ENCODE measurements around the gene BIRC7.

BIRC7 gene

GRCh38 chr20:63224412-63225081 lies 11.2 kb upstream of the BIRC7 start:
- Histone ChIP-seq H3K27ac (ENCODE audit: insufficient read depth, low read length, poor library complexity, severe bottlenecking) (no peak overlapping the region), H3K9me3 (ENCODE audit: control insufficient read depth, low read length) (no peaks in the 10 kb centered on the region), H3K4me3 (ENCODE audit: insufficient read depth, low read depth, low read length, poor library complexity, severe bottlenecking) (no peak overlapping the region), H3K4me1 (ENCODE audit: control insufficient read depth, insufficient read depth, low read length, poor library complexity, severe bottlenecking) (no peaks in the 10 kb centered on the region), H3K36me3 (ENCODE audit: control insufficient read depth, insufficient read depth, low read length) (no peaks in the 10 kb centered on the region), H3K27me3 (replicated peaks; ENCODE audit: control insufficient read depth, insufficient read depth, low read length, poor library complexity, severe bottlenecking) (no peaks in the 10 kb centered on the region)
- DNase-seq = no peak

- Histone ChIP-seq H3K9me3 (ENCODE audit: control insufficient read depth, low read length) (no peaks in the 10 kb centered on the region), H3K4me1 (ENCODE audit: control insufficient read depth, insufficient read depth, low read length, poor library complexity, severe bottlenecking) (no peaks in the 10 kb centered on the region), H3K27me3 (replicated peaks; ENCODE audit: control insufficient read depth, insufficient read depth, low read length, poor library complexity, severe bottlenecking) (no peaks in the 10 kb centered on the region), H3K27ac (ENCODE audit: insufficient read depth, low read length, poor library complexity, severe bottlenecking) (no peak overlapping the region), H3K36me3 (ENCODE audit: control insufficient read depth, insufficient read depth, low read length) (no peaks in the 10 kb centered on the region), H3K4me3 (ENCODE audit: insufficient read depth, low read depth, low read length, poor library complexity, severe bottlenecking) (no peak overlapping the region)
- no peak for DNase-seq
These were observed 10.6 kb upstream of the BIRC7 start for GRCh38 chr20:63225082-63225454.

GRCh38 chr20:63226042-63226943 lies 9.4 kb upstream of the BIRC7 start:
- Histone ChIP-seq H3K4me3 (ENCODE audit: insufficient read depth, low read depth, low read length, poor library complexity, severe bottlenecking) (no peak overlapping the region), H3K36me3 (ENCODE audit: control insufficient read depth, insufficient read depth, low read length) (no peaks in the 10 kb centered on the region), H3K27ac (ENCODE audit: insufficient read depth, low read length, poor library complexity, severe bottlenecking) (no peak overlapping the region), H3K27me3 (replicated peaks; ENCODE audit: control insufficient read depth, insufficient read depth, low read length, poor library complexity, severe bottlenecking) (no peaks in the 10 kb centered on the region), H3K9me3 (ENCODE audit: control insufficient read depth, low read length) (no peaks in the 10 kb centered on the region), H3K4me1 (ENCODE audit: control insufficient read depth, insufficient read depth, low read length, poor library complexity, severe bottlenecking) (no peaks in the 10 kb centered on the region)
- DNase-seq = no peak

GRCh38 chr20:63227260-63227659 lies 8.4 kb upstream of the BIRC7 start:
- H3K4me1 ChIP-seq (ENCODE audit: control insufficient read depth, insufficient read depth, low read length, poor library complexity, severe bottlenecking) = no peaks in the 10 kb centered on the region
- H3K4me3 ChIP-seq (ENCODE audit: insufficient read depth, low read depth, low read length, poor library complexity, severe bottlenecking) = no peak overlapping the region
- no peaks in the 10 kb centered on the region for H3K27me3 ChIP-seq (replicated peaks; ENCODE audit: control insufficient read depth, insufficient read depth, low read length, poor library complexity, severe bottlenecking)
- no peak for DNase-seq
- no peaks in the 10 kb centered on the region for H3K9me3 ChIP-seq (ENCODE audit: control insufficient read depth, low read length)
- no peak overlapping the region for H3K27ac ChIP-seq (ENCODE audit: insufficient read depth, low read length, poor library complexity, severe bottlenecking)
- no peaks in the 10 kb centered on the region for H3K36me3 ChIP-seq (ENCODE audit: control insufficient read depth, insufficient read depth, low read length)

- DNase-seq = no peak
- Histone ChIP-seq H3K27ac (ENCODE audit: insufficient read depth, low read length, poor library complexity, severe bottlenecking) (no peak overlapping the region), H3K4me1 (ENCODE audit: control insufficient read depth, insufficient read depth, low read length, poor library complexity, severe bottlenecking) (no peaks in the 10 kb centered on the region), H3K36me3 (ENCODE audit: control insufficient read depth, insufficient read depth, low read length) (no peaks in the 10 kb centered on the region), H3K4me3 (ENCODE audit: insufficient read depth, low read depth, low read length, poor library complexity, severe bottlenecking) (no peak overlapping the region), H3K9me3 (ENCODE audit: control insufficient read depth, low read length) (no peaks in the 10 kb centered on the region), H3K27me3 (replicated peaks; ENCODE audit: control insufficient read depth, insufficient read depth, low read length, poor library complexity, severe bottlenecking) (no peaks in the 10 kb centered on the region)
These were observed 6.9 kb upstream of the BIRC7 start for GRCh38 chr20:63228806-63229205.

GRCh38 chr20:63230800-63231268 lies 4.9 kb upstream of the BIRC7 start:
- no peak overlapping the region for H3K27ac ChIP-seq (ENCODE audit: insufficient read depth, low read length, poor library complexity, severe bottlenecking)
- H3K36me3 ChIP-seq (ENCODE audit: control insufficient read depth, insufficient read depth, low read length) = no peaks in the 10 kb centered on the region
- no peaks in the 10 kb centered on the region for H3K9me3 ChIP-seq (ENCODE audit: control insufficient read depth, low read length)
- no peaks in the 10 kb centered on the region for H3K27me3 ChIP-seq (replicated peaks; ENCODE audit: control insufficient read depth, insufficient read depth, low read length, poor library complexity, severe bottlenecking)
- peaks cover 8% of the 10 kb centered on the region for H3K4me1 ChIP-seq (ENCODE audit: control insufficient read depth, insufficient read depth, low read length, poor library complexity, severe bottlenecking)
- H3K4me3 ChIP-seq (ENCODE audit: insufficient read depth, low read depth, low read length, poor library complexity, severe bottlenecking) = no peak overlapping the region
- no peak for DNase-seq

GRCh38 chr20:63232235-63233060 lies 3.3 kb upstream of the BIRC7 start:
- Histone ChIP-seq H3K4me1 (ENCODE audit: control insufficient read depth, insufficient read depth, low read length, poor library complexity, severe bottlenecking) (peaks cover 8% of the 10 kb centered on the region), H3K36me3 (ENCODE audit: control insufficient read depth, insufficient read depth, low read length) (no peaks in the 10 kb centered on the region), H3K9me3 (ENCODE audit: control insufficient read depth, low read length) (no peaks in the 10 kb centered on the region), H3K27me3 (replicated peaks; ENCODE audit: control insufficient read depth, insufficient read depth, low read length, poor library complexity, severe bottlenecking) (no peaks in the 10 kb centered on the region), H3K4me3 (ENCODE audit: insufficient read depth, low read depth, low read length, poor library complexity, severe bottlenecking) (no peak overlapping the region), H3K27ac (ENCODE audit: insufficient read depth, low read length, poor library complexity, severe bottlenecking) (no peak overlapping the region)
- DNase-seq = no peak

GRCh38 chr20:63233061-63233344 lies 2.7 kb upstream of the BIRC7 start:
- Histone ChIP-seq H3K4me3 (ENCODE audit: insufficient read depth, low read depth, low read length, poor library complexity, severe bottlenecking) (no peak overlapping the region), H3K36me3 (ENCODE audit: control insufficient read depth, insufficient read depth, low read length) (no peaks in the 10 kb centered on the region), H3K4me1 (ENCODE audit: control insufficient read depth, insufficient read depth, low read length, poor library complexity, severe bottlenecking) (peaks cover 8% of the 10 kb centered on the region), H3K27me3 (replicated peaks; ENCODE audit: control insufficient read depth, insufficient read depth, low read length, poor library complexity, severe bottlenecking) (no peaks in the 10 kb centered on the region), H3K27ac (ENCODE audit: insufficient read depth, low read length, poor library complexity, severe bottlenecking) (no peak overlapping the region), H3K9me3 (ENCODE audit: control insufficient read depth, low read length) (no peaks in the 10 kb centered on the region)
- DNase-seq = no peak

GRCh38 chr20:63233924-63234323 lies 1.8 kb upstream of the BIRC7 start:
- H3K36me3 ChIP-seq (ENCODE audit: control insufficient read depth, insufficient read depth, low read length) = no peaks in the 10 kb centered on the region

More at GRCh38 chr20:63233924-63234323, 1.8 kb upstream of the BIRC7 start:
- Histone ChIP-seq H3K27me3 (replicated peaks; ENCODE audit: control insufficient read depth, insufficient read depth, low read length, poor library complexity, severe bottlenecking) (no peaks in the 10 kb centered on the region), H3K4me1 (ENCODE audit: control insufficient read depth, insufficient read depth, low read length, poor library complexity, severe bottlenecking) (peaks cover 8% of the 10 kb centered on the region), H3K27ac (ENCODE audit: insufficient read depth, low read length, poor library complexity, severe bottlenecking) (no peak overlapping the region), H3K4me3 (ENCODE audit: insufficient read depth, low read depth, low read length, poor library complexity, severe bottlenecking) (no peak overlapping the region), H3K9me3 (ENCODE audit: control insufficient read depth, low read length) (no peaks in the 10 kb centered on the region)
- no peak for DNase-seq

Measured in effector memory CD4-positive, alpha-beta T cell (primary cell).